Inferior parietal cortex (tissue), 1 donor: ENCODE measurements around the gene ALCAM.

Experiments
- DNase-seq: peaks from one replicate; pipeline ENCODE4 v3.0.0-alpha.2; 2016; ENCODE audit errors: extremely low spot score

Gene ALCAM

DNA sequence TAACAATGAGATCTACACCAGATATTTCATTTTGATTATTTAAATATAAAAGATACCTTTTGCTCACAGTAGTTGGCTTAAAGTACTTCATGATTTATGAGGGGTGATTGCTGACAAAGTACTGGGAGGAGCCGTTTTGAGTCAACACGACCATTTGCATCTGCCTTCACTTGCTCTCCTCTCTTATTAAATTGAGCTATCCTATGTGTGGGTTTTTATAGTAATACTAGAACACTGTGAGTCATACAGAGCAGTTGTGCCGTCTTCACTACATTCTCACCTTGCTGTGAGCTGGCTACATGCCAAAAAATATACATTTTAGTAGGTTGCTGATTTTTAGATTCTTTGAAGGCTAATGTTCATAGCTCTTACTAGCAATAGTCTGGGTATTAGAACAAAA lies 161.2 kb downstream of the ALCAM start:
- DNase-seq = no peak

GRCh38 chr3:105528955-105529354 lies 162.2 kb downstream of the ALCAM start:
- no peak for DNase-seq

- DNase-seq = no peak
These were observed 162.7 kb downstream of the ALCAM start for GRCh38 chr3:105529456-105529855.

- DNase-seq = no peak
These were observed 165.5 kb downstream of the ALCAM start for GRCh38 chr3:105532251-105532650.

DNA sequence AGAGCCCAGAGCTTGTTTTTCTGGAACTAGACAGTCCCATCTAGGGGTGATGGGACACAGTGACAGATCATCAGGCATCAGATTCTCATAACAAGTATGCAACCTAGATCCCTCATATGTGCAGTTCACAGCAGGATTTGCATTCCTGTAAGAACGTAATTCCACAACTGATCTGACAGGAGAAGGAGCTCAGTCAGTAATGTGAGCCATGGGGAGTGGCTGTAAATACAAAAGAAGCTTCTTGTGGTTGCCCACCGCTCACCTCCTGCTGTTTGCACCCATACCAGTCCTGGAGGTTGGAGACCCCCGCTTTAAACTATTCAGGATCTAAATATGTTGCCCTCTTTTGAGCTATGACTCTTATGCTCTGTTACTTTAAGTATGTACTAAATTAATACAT lies 167.3 kb downstream of the ALCAM start:
- no peak for DNase-seq

DNA sequence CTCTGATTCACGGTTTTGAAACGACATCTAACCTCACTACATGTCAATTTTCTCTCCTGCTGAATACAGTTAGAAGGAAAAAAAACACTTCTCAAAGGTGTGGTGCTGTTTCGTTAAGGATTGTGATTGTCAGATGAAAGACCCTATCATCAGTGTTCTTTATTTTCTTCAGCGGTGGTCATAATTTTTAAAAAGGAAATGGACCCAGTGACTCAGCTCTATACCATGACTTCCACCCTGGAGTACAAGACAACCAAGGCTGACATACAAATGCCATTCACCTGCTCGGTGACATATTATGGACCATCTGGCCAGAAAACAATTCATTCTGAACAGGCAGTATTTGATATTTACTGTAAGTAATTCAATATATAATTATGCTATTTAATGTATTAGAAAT lies 167.8 kb downstream of the ALCAM start:
- DNase-seq = no peak

- DNase-seq = no peak
These were observed 170.8 kb downstream of the ALCAM start for GRCh38 chr3:105537371-105538080.

DNA sequence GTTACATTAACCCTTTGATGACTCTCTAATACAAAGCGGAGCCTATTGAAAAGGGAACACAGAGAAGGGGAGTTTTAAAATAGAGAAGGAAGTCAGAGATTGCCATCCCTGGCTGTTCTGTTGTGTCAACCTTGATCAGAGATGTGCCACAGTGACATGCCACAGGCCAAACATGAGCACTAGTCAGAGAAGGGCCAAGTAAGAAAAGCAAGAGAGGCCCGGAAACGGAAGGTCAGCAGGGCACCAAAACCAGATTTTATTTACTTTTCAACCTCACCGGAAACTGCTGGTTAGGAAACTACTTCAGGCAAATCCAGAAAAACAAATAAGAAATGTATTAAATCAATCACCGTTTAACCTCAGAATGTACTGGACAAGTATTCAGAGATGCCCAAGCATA lies 171.8 kb downstream of the ALCAM start:
- no peak for DNase-seq

DNA sequence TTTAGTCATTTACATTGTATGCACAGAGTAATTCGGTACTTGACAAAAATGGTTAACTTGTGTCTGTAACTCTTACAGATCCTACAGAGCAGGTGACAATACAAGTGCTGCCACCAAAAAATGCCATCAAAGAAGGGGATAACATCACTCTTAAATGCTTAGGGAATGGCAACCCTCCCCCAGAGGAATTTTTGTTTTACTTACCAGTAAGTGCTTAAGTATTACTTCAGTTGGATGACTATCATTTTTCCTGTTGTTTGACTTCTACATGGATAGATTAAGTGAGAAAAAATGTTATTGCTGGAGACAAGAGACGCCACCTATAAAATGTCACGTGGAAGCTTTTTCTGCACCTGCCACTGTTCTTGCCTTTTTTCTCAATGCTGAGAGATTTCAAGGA lies 173.2 kb downstream of the ALCAM start:
- DNase-seq = no peak

DNA sequence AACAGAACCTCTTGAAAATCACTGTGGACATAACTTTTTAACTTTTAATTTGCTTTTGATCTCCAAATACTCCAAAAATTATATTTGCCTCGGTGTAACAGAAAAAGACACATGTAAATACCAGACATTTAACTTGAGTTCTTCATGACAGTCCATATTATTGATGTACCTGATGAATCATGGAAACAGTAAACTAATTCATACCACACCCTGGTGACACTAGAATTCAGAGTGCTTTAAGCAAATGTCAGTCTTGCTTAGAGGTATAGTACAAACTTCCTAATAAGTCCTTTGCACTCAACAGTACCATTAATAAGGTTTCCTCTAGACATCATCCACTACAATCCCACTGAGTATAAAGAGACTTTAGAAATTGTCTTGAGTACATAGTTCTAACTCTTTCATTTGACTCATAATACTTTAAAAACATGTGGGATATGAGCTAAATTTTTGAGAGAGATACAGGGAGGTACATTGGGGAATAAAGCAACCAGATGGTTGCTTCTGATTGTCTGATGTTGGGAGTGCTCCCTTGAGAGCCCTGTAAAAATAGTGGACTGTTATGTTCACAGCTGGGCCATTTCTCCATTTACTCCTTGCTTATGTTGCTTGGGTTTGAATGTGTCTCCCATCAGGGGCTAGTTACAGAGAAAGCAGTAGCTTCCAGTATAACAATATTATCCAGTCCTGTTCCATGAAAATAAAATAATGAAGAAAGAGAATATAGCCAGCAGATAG lies 175.7 kb downstream of the ALCAM start:
- DNase-seq = no peak

DNA sequence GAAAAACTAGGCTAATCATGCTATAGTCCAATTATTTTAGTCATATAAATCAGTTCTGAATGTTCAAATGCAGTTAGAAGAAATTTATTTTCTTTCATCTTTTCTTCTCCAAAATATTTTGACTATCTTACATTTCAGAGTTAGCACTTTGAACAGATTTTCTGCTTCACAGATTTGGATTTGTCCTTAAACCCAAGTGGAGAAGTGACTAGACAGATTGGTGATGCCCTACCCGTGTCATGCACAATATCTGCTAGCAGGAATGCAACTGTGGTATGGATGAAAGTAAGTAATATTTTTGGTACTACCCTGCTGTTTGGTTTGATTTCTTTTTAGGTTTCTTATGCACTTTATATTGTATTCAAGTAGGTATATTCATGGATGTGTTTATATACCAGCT lies 178.3 kb downstream of the ALCAM start:
- no peak for DNase-seq

- no peak for DNase-seq
These were observed 187.1 kb downstream of the ALCAM start for GRCh38 chr3:105553851-105554250.

DNA sequence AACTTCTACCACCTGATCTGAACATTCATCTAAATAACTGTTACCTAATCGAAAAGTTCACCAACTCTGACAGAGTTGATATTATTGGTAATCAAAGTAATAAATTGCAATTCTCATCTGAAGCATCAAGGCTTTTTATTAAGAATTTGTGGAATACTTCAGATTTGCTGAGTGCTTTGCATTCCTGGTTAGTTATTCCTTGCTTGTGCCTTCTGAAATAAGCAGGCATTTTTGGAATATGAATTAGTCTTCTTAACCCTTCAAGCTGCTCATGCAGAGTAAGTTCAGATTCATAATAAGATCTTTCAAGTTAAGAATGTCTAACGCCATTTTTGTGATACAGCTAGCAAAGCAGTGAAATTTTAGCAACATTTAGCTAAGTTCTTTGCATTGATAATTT lies 188.5 kb downstream of the ALCAM start:
- no peak for DNase-seq

- DNase-seq = no peak
These were observed 193.1 kb downstream of the ALCAM start for GRCh38 chr3:105559856-105560255.

DNA sequence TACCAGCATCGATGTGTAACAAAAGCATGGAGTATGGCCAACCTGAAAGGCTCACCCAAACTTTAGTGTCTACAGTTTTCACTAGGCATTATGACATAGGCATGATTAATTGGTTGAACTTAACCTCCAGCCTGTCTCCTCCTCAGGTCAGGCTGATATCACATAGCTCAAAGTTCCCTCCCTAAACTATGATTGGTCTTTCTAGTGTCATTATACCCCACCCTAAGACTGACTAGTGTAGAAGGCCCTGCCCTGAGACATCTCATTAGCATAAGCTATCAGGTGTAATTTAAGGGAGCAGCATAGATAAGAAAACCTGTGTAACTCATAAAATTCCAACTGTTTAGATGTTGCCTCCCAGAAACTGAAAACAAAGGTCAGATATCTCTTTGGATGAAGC lies 195.2 kb downstream of the ALCAM start:
- no peak for DNase-seq

DNA sequence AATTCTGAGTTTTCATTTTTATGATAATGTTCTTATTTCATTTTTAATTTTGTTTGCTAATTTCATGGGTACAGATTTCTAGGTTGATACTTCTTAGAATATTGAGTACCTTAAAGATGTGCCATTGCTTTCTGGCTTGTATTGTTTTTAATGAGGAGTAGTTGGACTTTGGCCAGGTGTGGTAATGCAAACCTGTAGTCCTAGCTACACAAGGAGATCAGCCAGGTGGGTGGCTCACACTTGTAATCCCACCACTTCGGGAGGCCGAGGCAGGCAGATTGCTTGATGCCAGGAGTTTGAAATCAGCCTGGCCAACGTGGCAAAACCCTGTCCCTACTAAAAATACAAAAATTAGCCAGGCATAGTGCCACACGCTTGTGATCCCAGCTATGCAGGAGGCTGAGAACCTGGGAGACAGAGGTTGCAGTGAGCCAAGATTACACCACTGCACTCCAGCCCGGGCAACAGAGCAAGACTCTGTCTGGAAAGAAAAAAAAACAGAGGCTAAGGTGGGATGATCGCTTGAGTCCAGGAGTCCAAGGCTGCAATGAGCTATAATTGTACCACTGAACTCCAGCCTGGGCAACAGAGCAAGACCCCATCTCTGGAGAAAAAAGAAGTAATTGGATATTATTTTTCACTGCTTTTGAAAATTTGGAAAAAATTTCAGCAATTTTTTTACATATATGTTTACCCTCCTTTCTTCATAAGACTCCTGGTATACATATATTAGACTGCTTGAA lies 198.0 kb downstream of the ALCAM start:
- no peak for DNase-seq

GRCh38 chr3:105571005-105571404 lies 204.3 kb downstream of the ALCAM start:
- no peak for DNase-seq

- no peak for DNase-seq
These were observed 205.8 kb downstream of the ALCAM start for GRCh38 chr3:105572501-105572900.

- DNase-seq = no peak
These were observed 212.7 kb downstream of the ALCAM start for GRCh38 chr3:105579439-105579838.

DNA sequence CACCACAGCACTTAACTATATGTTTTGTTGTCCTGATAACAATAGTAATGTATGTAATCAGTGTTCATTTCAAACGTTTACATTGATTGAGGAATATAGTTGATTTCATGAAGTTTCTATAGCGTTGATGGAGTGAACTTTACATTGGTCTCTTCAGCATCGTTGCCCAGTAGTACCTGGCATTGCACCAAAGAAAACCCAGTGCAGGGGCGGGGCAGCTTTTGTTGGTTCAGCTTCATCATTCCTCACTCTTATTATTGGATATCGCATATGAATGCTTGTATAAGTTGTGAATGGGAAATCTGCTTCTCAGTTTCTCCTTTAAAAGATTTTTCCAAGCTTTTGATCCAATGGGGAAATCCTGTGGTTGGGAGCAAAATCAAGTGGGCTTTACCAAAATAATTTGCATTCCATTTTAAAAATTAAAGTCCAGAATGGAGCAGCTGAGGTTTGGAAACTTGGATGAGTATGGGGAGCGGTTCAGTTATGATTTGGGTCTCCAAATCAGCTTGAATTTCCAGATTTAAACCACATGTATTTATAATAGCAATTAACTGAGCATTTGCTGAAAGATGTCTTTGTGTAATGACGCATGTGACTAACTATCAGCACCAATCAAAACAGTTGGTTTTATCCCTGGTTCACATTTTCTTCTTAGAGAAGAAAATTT lies 213.7 kb downstream of the ALCAM start:
- no peak for DNase-seq

GRCh38 chr3:105582015-105582414 lies 215.3 kb downstream of the ALCAM start:
- no peak for DNase-seq
